LNCaP clone FGC (cell line): ENCODE data around the gene MEOX1.
A peak's percentile ranks its signal among the peaks of the same experiment; 100 is the strongest.

ENCODE experiments used
- DNase-seq: peaks from one replicate; pipeline ENCODE4 v3.0.0-alpha.2; 2011; ENCODE audit warnings: low read depth
- H3K4me3 ChIP-seq: 2 replicates; pipeline ENCODE4 v1.5.1; 2011; ENCODE audit warnings: mild to moderate bottlenecking, low read depth, low read length, control low read depth
- CTCF ChIP-seq: IDR thresholded peaks from 2 replicates; pipeline ENCODE4 v1.5.1; 2012; ENCODE audit warnings: mild to moderate bottlenecking; ENCODE audit not compliant: control insufficient read depth, insufficient read depth; ENCODE audit errors: extremely low read depth

Gene MEOX1

GRCh38 chr17:43680461-43680860 lies 18.7 kb upstream of the MEOX1 start:
- no peak for TF ChIP-seq CTCF
- no peak for DNase-seq
- H3K4me3 ChIP-seq, result no peak overlapping the region

- DNase-seq, result no peak
- H3K4me3 ChIP-seq, result no peak overlapping the region
- no peak for TF ChIP-seq CTCF
Measured at GRCh38 chr17:43679911-43680310, 18.2 kb upstream of the MEOX1 start.

DNA sequence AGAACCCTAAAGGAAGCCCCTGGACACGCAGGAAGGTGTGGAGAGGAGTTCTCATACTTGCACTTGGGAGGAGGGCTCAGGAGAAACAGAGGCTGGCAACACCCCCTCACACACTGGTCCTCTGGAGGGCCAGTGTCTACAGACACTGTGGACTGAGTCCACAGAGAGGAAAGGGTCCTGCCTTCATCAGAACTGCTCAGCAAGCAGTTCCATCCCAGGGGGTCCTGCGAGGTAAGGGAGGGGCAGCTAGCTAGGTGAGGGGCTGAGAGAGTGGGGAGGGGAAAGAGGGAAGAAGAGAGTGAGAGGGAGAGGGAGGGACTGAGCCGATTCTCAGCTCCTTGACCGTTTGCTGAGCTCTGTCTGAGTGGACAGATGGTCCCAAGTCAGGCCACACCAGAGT lies 17.7 kb upstream of the MEOX1 start:
- no peak overlapping the region for H3K4me3 ChIP-seq
- TF ChIP-seq CTCF, result no peak
- no peak for DNase-seq

DNA sequence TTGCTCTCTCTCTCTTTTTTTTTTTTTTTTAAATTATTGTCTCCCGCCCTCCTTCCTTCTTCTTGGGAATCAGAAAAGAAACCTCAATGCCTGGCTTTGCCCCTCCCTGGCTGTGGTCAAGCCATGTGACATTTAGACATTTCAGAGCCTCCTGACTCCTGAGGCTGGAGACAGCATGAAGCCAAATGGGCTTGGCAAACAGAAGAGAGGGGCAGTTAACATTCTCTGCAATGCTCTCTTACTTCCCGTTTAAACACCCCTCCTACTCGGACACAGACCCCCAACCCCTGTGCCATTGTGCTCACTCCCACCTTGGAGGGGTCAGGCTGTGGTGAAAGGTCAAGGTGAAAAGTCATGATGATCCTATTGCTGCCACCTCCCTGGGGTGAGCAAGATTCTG lies 14.7 kb upstream of the MEOX1 start:
- H3K4me3 ChIP-seq, result no peak overlapping the region
- no peak for DNase-seq
- no peak for TF ChIP-seq CTCF

GRCh38 chr17:43674394-43674793 lies 12.7 kb upstream of the MEOX1 start:
- TF ChIP-seq CTCF, result no peak
- no peak overlapping the region for H3K4me3 ChIP-seq
- no peak for DNase-seq

GRCh38 chr17:43673516-43674323 lies 12.0 kb upstream of the MEOX1 start:
- peak; percentile 89 for TF ChIP-seq CTCF
- DNase-seq, result no peak
- no peak overlapping the region for H3K4me3 ChIP-seq
